Measurements from ENCODE around the gene IPCEF1.

The IPCEF1 gene

GRCh38 chr6:154228521-154228905 lies 128.1 kb downstream of the IPCEF1 start:
- no peaks in the 10 kb centered on the region for H3K36me3 ChIP-seq (ENCODE audit: insufficient read depth, low read length)
- H3K9me3 ChIP-seq (replicated peaks; ENCODE audit: low read length), result no peaks in the 10 kb centered on the region
- no peak overlapping the region for H3K4me2 ChIP-seq (ENCODE audit: low read length)
- peaks cover 6% of the 10 kb centered on the region for H3K27me3 ChIP-seq (ENCODE audit: control insufficient read depth, insufficient read depth, low read length)
- H3K4me3 ChIP-seq (ENCODE audit: low read length), result no peak overlapping the region
- H3K4me1 ChIP-seq (ENCODE audit: control insufficient read depth, insufficient read depth, low read length), result no peaks in the 10 kb centered on the region
- no peak overlapping the region for H3K9ac ChIP-seq (ENCODE audit: low read depth, low read length)

- Histone ChIP-seq H3K9ac (ENCODE audit: low read depth, low read length) (no peak overlapping the region), H3K4me2 (ENCODE audit: low read length) (no peak overlapping the region), H3K4me1 (ENCODE audit: control insufficient read depth, insufficient read depth, low read length) (no peaks in the 10 kb centered on the region), H3K9me3 (replicated peaks; ENCODE audit: low read length) (no peaks in the 10 kb centered on the region), H3K27me3 (ENCODE audit: control insufficient read depth, insufficient read depth, low read length) (peaks cover 10% of the 10 kb centered on the region), H3K4me3 (ENCODE audit: low read length) (no peak overlapping the region), H3K36me3 (ENCODE audit: insufficient read depth, low read length) (no peaks in the 10 kb centered on the region)
Observed at GRCh38 chr6:154227862-154228520, 128.6 kb downstream of the IPCEF1 start.

DNA sequence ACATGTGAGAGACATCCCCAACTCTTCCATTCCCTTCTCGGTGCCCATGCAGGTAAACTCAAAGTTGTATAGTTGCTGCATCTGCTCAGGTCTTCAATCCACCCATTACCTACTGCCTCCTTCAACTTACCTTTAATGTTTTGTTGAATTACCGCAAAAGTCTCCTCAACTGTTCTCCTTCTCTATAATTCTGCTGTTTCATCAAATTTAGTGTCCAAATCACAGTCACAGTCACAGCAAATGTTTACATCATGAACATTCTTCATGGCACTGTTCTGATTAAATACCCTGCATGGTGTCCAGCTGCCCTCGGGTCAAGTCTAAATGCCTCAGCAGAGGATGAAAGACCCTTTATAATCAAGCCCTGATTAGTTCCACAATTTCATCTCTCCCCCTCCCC lies 130.1 kb downstream of the IPCEF1 start:
- Histone ChIP-seq H3K36me3 (ENCODE audit: insufficient read depth, low read length) (no peaks in the 10 kb centered on the region), H3K4me1 (ENCODE audit: control insufficient read depth, insufficient read depth, low read length) (no peaks in the 10 kb centered on the region), H3K4me3 (ENCODE audit: low read length) (no peak overlapping the region), H3K4me2 (ENCODE audit: low read length) (no peak overlapping the region), H3K9me3 (replicated peaks; ENCODE audit: low read length) (no peaks in the 10 kb centered on the region), H3K27me3 (ENCODE audit: control insufficient read depth, insufficient read depth, low read length) (peaks cover 13% of the 10 kb centered on the region), H3K9ac (ENCODE audit: low read depth, low read length) (no peak overlapping the region)

DNA sequence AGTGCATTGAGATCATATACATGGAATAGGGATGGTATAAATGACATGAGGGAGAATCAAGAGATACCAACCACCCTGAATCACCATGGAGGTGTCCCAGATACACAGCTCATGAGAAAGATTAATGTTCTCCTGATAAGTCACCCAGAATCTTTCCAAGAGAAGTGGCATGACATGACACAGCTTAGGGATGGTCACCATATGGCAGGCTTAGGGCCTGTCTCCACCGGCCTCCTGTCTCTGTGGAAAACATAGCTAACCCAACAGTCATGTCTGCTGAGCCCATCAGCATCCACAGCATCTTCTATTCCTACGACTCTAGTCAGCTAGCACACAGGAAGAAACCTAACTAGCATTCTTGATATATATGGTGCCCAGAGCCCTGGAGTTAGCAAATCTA lies 133.3 kb downstream of the IPCEF1 start:
- no peaks in the 10 kb centered on the region for H3K36me3 ChIP-seq (ENCODE audit: insufficient read depth, low read length)
- H3K9me3 ChIP-seq (replicated peaks; ENCODE audit: low read length), result no peaks in the 10 kb centered on the region
- H3K4me1 ChIP-seq (ENCODE audit: control insufficient read depth, insufficient read depth, low read length), result no peaks in the 10 kb centered on the region
- peaks cover 23% of the 10 kb centered on the region for H3K27me3 ChIP-seq (ENCODE audit: control insufficient read depth, insufficient read depth, low read length)
- no peak overlapping the region for H3K4me3 ChIP-seq (ENCODE audit: low read length)
- H3K9ac ChIP-seq (ENCODE audit: low read depth, low read length), result no peak overlapping the region
- H3K4me2 ChIP-seq (ENCODE audit: low read length), result no peak overlapping the region

- H3K9me3 ChIP-seq (replicated peaks; ENCODE audit: low read length), result no peaks in the 10 kb centered on the region
- H3K4me3 ChIP-seq (ENCODE audit: low read length), result no peak overlapping the region
- no peaks in the 10 kb centered on the region for H3K36me3 ChIP-seq (ENCODE audit: insufficient read depth, low read length)
- no peak overlapping the region for H3K9ac ChIP-seq (ENCODE audit: low read depth, low read length)
- H3K27me3 ChIP-seq (ENCODE audit: control insufficient read depth, insufficient read depth, low read length), result peaks cover 26% of the 10 kb centered on the region
- H3K4me1 ChIP-seq (ENCODE audit: control insufficient read depth, insufficient read depth, low read length), result no peaks in the 10 kb centered on the region
- H3K4me2 ChIP-seq (ENCODE audit: low read length), result no peak overlapping the region
Observed at GRCh38 chr6:154222716-154223115, 133.9 kb downstream of the IPCEF1 start.

DNA sequence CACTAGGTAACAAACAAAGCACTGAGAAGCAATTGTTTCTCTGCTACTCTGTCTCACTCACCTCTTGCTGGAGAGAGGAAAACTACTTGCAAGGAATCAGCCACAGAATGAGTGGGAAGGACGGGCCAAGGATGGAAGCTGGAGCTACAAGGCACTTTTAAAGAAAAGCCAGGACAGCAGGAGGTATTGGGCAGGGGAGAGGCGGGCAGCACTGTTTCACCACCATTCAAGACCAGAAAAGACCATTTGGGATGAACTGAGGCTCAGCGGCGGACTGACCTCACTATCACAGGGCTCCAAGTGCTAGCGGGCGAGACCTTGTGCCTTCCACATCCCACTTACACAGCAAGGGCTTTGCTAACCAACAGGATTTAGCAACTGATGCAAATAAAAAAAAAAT lies 137.4 kb downstream of the IPCEF1 start:
- Histone ChIP-seq H3K4me1 (ENCODE audit: control insufficient read depth, insufficient read depth, low read length) (no peaks in the 10 kb centered on the region), H3K4me2 (ENCODE audit: low read length) (no peak overlapping the region), H3K27me3 (ENCODE audit: control insufficient read depth, insufficient read depth, low read length) (peaks cover 20% of the 10 kb centered on the region), H3K36me3 (ENCODE audit: insufficient read depth, low read length) (no peaks in the 10 kb centered on the region), H3K4me3 (ENCODE audit: low read length) (no peak overlapping the region), H3K9ac (ENCODE audit: low read depth, low read length) (no peak overlapping the region), H3K9me3 (replicated peaks; ENCODE audit: low read length) (no peaks in the 10 kb centered on the region)

DNA sequence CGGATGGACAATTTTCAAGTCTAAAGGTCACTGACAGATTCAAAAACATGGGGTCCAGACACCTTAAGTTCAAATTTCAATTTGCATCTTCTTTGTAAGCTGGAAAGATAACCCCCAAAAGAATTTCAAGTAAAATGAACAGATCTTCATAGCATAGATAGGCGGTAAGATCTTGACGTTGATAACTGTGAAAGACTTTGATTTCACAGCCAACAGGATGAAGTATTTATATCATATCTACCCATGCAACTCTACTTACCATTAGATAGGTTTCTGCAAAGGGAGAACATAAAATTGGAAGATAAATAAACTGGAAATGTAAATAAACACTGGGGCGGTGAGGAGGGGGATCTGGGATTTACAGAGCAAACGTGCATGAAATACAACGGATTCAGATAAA lies 137.8 kb downstream of the IPCEF1 start:
- H3K9me3 ChIP-seq (replicated peaks; ENCODE audit: low read length), result no peaks in the 10 kb centered on the region
- peaks cover 20% of the 10 kb centered on the region for H3K27me3 ChIP-seq (ENCODE audit: control insufficient read depth, insufficient read depth, low read length)
- no peak overlapping the region for H3K4me2 ChIP-seq (ENCODE audit: low read length)
- H3K9ac ChIP-seq (ENCODE audit: low read depth, low read length), result no peak overlapping the region
- H3K4me3 ChIP-seq (ENCODE audit: low read length), result no peak overlapping the region
- no peaks in the 10 kb centered on the region for H3K4me1 ChIP-seq (ENCODE audit: control insufficient read depth, insufficient read depth, low read length)
- H3K36me3 ChIP-seq (ENCODE audit: insufficient read depth, low read length), result no peaks in the 10 kb centered on the region

- no peaks in the 10 kb centered on the region for H3K36me3 ChIP-seq (ENCODE audit: insufficient read depth, low read length)
Observed at GRCh38 chr6:154218301-154218700, 138.3 kb downstream of the IPCEF1 start.

DNA sequence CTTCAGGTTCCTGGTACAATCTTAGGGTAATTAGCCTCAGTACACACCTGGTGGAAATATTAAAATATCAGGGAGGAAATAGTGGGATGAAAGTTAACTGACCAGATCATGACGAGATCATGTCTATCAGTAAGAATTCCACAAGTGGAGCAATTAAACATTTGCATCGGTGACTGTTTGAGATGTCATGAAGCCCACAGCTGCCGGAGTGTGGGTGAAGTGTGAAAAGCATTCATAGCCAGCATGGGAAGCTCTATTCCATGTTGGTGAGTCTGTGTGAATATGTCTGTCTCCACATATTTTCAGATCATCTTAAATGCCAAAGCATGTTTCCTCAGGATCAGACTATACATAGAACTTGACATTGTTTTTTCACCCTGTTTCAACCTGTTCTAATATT lies 142.8 kb downstream of the IPCEF1 start:
- no peak overlapping the region for H3K4me2 ChIP-seq (ENCODE audit: low read length)
- H3K36me3 ChIP-seq (ENCODE audit: insufficient read depth, low read length), result no peaks in the 10 kb centered on the region
- H3K9ac ChIP-seq (ENCODE audit: low read depth, low read length), result no peak overlapping the region
- H3K9me3 ChIP-seq (replicated peaks; ENCODE audit: low read length), result no peaks in the 10 kb centered on the region
- H3K4me3 ChIP-seq (ENCODE audit: low read length), result no peak overlapping the region
- no peaks in the 10 kb centered on the region for H3K4me1 ChIP-seq (ENCODE audit: control insufficient read depth, insufficient read depth, low read length)
- H3K27me3 ChIP-seq (ENCODE audit: control insufficient read depth, insufficient read depth, low read length), result peaks cover 8% of the 10 kb centered on the region

More at GRCh38 chr6:154218301-154218700, 138.3 kb downstream of the IPCEF1 start:
- Histone ChIP-seq H3K4me3 (ENCODE audit: low read length) (no peak overlapping the region), H3K4me1 (ENCODE audit: control insufficient read depth, insufficient read depth, low read length) (no peaks in the 10 kb centered on the region), H3K27me3 (ENCODE audit: control insufficient read depth, insufficient read depth, low read length) (peaks cover 19% of the 10 kb centered on the region), H3K9me3 (replicated peaks; ENCODE audit: low read length) (no peaks in the 10 kb centered on the region), H3K4me2 (ENCODE audit: low read length) (no peak overlapping the region), H3K9ac (ENCODE audit: low read depth, low read length) (no peak overlapping the region)

DNA sequence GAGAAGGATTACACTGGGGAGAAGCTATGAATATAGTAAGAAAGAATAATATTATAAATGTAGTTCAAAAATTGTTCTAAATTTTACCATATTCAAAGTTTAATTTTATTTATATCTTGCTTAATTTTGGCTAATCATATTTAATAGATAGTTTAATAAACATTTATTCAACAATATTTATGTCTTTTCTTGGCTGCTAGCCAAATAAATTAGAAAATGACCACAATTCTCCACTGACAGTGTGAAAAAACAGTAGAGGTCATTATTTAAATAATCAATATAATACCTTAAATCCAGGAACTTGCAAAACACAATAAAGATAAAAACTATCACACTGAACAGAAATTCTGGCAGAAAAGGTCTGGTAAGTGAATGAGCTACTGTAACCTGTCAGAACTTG lies 145.9 kb downstream of the IPCEF1 start:
- H3K36me3 ChIP-seq (ENCODE audit: insufficient read depth, low read length), result no peaks in the 10 kb centered on the region

DNA sequence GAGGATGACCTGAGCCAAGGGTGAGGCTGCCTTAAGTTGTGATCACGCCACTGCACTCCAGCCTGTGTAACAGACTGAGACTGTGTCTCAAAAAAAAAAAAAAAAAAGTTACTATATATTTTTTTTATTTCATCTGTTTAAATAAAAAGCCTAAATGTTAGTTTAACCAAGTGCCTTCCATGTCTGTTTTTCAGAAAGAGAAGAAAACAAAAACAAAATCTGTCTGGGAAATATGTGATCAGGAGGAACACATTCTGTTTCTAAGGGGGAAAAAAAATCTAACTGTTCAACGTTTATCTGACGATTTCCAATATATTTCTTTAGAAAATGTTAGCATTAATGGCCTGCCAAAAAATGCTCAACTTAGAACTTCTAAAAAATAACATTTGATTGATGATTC lies 147.0 kb downstream of the IPCEF1 start:
- Histone ChIP-seq H3K9ac (ENCODE audit: low read depth, low read length) (no peak overlapping the region), H3K36me3 (ENCODE audit: insufficient read depth, low read length) (no peaks in the 10 kb centered on the region), H3K4me1 (ENCODE audit: control insufficient read depth, insufficient read depth, low read length) (no peaks in the 10 kb centered on the region), H3K4me2 (ENCODE audit: low read length) (no peak overlapping the region), H3K9me3 (replicated peaks; ENCODE audit: low read length) (no peaks in the 10 kb centered on the region), H3K27me3 (ENCODE audit: control insufficient read depth, insufficient read depth, low read length) (no peaks in the 10 kb centered on the region), H3K4me3 (ENCODE audit: low read length) (no peak overlapping the region)

More for the DNA sequence above, 145.9 kb downstream of the IPCEF1 start:
- Histone ChIP-seq H3K4me1 (ENCODE audit: control insufficient read depth, insufficient read depth, low read length) (no peaks in the 10 kb centered on the region), H3K4me3 (ENCODE audit: low read length) (no peak overlapping the region), H3K27me3 (ENCODE audit: control insufficient read depth, insufficient read depth, low read length) (no peaks in the 10 kb centered on the region), H3K9me3 (replicated peaks; ENCODE audit: low read length) (no peaks in the 10 kb centered on the region), H3K9ac (ENCODE audit: low read depth, low read length) (no peak overlapping the region), H3K4me2 (ENCODE audit: low read length) (no peak overlapping the region)

DNA sequence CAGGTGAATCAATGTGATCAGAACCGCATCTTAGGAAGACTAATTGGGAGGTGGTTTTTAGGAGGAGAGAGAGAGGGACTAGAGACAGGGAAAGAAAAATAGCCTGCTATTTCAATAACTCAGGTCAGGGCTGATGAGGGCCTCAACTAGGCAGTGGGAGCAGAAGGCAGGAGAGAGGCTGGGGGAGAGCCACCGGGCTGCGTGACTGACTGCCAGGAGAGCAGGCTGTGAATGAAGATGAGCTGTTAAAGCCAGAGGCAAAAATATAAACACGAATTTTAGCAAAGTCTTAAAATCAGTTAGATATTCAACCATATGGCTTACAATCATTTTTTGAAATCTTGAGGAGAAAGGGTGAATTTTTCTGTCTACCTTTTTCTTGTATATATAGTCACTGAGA lies 149.6 kb downstream of the IPCEF1 start:
- Histone ChIP-seq H3K4me1 (ENCODE audit: control insufficient read depth, insufficient read depth, low read length) (no peaks in the 10 kb centered on the region), H3K9ac (ENCODE audit: low read depth, low read length) (no peak overlapping the region), H3K9me3 (replicated peaks; ENCODE audit: low read length) (no peaks in the 10 kb centered on the region), H3K4me2 (ENCODE audit: low read length) (no peak overlapping the region), H3K27me3 (ENCODE audit: control insufficient read depth, insufficient read depth, low read length) (no peaks in the 10 kb centered on the region), H3K36me3 (ENCODE audit: insufficient read depth, low read length) (no peaks in the 10 kb centered on the region), H3K4me3 (ENCODE audit: low read length) (no peak overlapping the region)

Data from skeletal muscle satellite cell (primary cell).